HG02885 (cell line): Measurements from ENCODE around the gene SLC1A1.
A peak's percentile ranks its signal among the peaks of the same experiment; 100 is the strongest.

Experiments used
- ATAC-seq: cut with Tn5 transposase; IDR thresholded peaks from one replicate; pipeline ENCODE4 v1.9.1; 2021; ENCODE audit warnings: mild to moderate bottlenecking; ENCODE audit not compliant: unreplicated experiment, poor library complexity

Gene SLC1A1

DNA sequence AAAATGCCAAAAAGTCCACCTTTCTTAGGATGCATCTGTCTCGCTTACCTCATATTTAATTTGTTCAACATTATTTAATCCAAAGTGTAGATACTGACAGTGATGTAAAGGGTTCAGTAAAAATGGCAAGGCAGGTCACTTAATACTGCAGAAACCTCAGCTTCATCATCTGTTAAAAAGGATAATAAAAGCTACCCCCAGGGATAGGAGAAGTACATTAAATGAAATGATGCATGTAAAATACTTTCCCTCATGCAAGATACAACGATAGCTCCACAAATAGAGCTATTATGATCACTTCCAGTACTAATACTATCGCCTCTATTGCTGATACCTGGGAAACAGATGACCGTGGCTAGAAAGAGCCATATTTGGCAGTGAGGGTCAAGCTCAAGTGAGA is 82.9 kb downstream of the SLC1A1 start:
- no peak for ATAC-seq

DNA sequence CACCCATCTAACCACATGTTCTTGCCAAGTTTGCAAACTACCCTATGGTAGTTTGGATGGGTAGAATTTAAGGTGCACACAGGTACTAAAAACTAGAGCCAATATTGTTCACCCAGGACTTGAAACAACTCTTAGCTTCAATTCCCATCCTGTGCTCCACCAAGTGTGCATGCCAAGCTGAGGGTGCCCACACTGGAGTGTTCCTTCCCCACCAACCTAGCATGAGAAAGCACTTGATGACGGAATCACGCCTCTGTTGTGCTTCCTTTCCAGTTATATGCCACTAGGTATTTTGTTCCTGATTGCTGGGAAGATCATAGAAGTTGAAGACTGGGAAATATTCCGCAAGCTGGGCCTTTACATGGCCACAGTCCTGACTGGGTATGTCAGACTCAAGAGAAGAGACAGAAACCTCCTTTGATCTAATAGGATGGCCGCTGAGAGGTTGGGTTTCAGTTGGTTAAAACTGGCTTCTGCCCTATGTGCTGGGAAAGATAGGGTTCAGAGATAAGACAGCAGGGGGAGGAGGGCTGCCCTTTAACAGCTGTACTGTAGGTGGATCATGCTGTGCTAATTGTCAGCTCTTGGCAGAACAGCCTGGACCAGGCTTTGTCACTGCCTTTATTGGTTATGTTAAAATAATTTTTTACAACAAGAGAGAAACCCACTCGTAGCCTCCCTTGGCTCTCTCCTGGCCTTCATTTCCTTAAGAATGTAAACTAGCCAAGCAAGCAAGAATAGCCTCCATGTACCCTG is 83.5 kb downstream of the SLC1A1 start:
- ATAC-seq, result no peak

DNA sequence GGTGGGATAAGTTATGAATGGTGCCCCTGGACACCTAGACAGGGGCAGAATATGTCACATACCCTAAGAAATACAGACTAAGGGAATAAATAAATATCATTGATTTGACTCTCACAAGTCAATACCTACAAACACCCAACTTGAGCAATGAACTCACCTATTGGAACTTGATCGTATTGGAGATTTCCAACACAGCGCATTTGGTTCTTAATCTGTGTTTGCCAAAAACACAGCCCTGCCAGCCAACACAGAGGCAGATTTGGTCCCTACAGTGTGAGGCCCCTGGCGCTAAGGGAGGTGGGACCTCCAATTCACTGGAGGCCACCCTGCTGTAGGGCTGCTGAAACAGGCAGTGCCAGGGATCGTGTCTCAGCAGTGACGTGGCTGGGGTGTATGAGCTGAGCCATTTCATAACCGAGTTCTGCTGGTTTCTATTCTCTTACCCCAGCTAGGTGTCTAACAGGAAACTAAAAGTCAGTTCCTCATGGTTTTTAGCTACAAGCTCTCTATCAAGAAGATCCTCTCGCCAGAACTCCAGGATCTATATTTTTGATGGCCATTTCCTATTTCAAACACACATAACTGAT is 84.5 kb downstream of the SLC1A1 start:
- peak; percentile 89 for ATAC-seq

DNA sequence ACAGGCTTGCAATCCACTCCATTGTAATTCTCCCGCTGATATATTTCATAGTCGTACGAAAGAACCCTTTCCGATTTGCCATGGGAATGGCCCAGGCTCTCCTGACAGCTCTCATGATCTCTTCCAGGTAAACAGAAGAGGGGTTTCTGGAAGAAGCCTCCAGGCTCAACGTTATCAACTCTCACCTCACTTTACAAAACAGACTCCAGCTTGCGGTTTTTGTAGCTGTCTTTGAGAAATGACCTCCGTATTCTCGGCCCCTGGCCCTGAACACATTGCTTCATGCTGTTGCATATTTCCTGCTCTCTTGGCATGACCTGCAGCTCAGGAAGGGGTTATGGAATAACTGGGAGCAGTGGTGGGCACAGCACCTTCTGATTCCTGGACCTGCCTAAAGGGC is 85.7 kb downstream of the SLC1A1 start:
- ATAC-seq, result no peak

DNA sequence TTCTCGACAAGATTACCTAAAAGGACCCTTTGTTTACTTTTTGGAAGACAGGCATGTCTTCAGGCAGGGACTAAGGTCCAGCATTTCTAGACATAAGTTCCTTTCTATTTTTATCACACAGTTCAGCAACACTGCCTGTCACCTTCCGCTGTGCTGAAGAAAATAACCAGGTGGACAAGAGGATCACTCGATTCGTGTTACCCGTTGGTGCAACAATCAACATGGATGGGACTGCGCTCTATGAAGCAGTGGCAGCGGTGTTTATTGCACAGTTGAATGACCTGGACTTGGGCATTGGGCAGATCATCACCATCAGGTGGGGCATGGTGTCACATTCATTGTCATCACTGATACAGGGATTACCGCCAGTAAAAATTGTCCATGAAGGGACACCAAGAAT is 86.2 kb downstream of the SLC1A1 start:
- no peak for ATAC-seq

DNA sequence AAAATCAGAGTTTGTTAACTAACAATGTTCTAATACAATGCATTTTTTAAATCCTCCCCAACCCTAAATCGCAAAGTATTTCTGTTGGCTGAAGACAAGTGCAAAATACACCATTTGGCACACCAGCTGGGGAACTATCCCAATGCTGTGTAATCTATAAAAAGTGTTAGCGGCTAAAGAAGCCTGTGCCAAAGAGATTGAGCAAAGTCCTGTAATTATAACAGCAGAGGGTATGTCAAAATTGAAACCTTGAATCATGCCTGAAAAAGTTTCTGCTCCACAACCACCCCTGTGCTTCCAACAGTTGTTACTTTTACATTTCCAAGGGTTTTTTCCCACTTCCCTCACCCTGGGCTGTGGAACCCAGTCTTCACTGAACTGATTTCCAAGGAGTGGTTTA is 88.7 kb downstream of the SLC1A1 start:
- no peak for ATAC-seq

DNA sequence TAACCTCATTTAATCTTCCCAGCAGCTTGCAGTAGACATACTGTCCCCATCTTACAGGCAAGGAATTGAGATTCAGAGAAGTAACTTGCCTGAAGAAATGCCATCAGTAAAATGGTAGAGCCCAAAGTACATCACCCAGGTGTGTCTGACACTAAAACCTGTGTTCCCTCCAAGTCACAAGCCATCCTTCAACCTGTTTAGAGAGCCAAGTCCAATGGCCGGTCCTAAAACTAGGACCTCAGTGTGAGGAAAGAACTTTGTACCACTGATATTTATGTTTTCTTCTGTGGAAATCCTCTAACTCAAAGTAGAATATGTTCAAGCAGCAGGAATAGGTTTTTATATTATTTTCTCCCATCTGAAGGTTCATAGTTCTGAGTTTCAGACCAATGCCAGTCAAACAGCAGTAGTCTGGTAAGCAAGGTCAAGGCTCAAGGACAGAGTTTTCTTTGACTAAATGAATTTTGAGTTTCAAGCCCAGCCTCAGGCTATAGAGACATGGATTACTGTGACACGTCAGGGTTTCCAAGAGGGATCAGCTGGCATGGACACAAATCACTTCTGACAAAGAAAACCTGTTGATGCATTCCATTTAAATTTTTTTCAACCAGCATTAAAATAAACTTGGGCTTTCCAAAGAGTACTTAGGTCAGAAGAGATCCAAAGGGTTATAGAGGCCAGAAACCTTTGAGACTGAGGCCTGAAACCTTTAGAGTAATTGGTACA is 90.9 kb downstream of the SLC1A1 start:
- ATAC-seq, result no peak

DNA sequence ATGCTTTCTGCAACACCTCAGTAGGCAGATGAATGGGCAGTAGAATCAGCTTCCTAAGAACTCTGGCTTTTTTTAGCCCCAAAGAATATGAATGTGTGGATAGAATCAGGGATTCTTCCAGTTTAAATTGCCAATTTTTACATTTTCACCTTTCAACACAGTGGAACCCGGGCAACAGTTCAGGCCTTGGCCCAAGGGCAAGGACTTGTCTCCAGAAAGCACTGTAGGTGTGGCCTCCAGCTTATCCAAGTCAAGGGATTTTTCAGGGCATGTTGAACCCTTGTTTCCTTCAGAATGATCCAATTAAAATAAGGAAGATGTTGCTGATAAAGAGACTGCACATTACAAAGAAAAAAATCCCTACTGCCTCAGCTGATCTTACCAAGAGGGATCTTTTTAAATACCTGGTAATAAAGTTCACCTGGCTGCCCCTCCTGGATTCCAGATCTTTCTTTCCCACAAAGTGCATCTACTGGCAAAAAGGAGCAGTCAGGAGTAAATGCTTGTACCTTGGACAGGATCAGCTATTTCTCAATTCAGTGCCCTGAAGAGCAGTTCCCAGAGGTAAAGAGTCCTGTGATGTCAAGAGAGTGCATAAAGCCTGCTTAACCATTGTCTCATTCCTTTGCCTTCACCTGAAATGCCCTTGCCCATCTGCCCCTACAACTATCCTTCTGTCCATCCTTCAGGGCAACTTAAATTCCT is 91.7 kb downstream of the SLC1A1 start:
- no peak for ATAC-seq

DNA sequence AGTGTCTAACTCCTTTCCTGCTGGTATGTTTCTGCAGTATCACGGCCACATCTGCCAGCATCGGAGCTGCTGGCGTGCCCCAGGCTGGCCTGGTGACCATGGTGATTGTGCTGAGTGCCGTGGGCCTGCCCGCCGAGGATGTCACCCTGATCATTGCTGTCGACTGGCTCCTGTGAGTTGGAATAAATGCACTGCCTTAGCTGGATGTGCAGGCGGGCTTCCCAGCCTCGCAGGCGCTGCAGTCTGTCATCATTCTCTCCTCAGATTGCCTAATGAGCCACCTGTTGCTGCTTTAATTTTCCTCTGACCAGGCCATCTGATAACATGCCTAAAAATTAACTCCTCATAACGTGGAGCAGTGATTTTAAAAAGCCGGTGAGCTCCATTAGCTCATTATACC is 92.7 kb downstream of the SLC1A1 start:
- no peak for ATAC-seq

DNA sequence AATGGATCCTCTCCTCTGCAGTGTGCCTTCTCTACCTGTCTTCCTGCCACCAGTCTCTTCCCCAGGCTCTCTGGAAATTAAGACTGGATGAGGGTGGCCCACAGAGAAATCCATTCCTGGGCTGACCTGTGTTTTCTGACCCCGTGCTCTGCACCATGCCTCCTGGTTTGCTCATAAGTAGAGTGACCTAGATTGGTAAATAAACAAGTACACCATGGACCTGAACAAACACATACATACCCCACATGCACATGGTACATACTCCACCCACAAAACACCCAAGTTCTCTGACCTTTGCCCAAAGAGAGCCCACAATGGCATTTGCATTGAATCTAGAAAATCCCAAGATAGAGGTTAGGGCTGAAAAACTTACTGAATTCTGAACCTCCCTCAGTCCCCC is 94.4 kb downstream of the SLC1A1 start:
- ATAC-seq, result no peak

DNA sequence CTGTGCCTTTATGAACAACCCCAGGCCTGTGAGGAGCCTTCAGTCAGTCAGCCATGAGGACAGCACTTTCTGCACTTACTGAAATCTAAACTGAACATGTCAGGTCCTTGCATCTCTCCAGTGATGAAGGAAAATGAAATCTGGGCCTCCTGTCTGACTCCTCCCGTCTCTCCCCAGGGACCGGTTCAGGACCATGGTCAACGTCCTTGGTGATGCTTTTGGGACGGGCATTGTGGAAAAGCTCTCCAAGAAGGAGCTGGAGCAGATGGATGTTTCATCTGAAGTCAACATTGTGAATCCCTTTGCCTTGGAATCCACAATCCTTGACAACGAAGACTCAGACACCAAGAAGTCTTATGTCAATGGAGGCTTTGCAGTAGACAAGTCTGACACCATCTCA is 94.9 kb downstream of the SLC1A1 start:
- no peak for ATAC-seq

DNA sequence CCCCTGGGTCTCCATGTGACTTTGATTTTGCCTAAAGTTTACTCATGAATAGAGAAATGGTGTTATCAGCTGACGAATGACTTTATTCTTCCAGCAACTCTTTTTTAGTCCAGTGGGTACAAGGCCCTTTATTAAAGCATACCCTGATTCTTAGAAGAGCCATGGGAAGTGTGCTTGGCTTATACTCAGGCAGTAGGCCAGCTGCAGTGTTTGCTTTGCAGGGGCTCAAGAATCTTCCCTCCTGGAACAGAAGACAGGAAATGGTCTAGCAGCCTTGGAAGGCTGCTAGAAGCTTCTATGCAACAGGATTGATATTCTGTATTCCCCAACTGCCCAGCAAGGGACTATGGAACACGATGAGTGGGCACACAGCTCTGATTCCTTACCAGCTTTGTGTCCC is 98.5 kb downstream of the SLC1A1 start:
- ATAC-seq, result no peak

DNA sequence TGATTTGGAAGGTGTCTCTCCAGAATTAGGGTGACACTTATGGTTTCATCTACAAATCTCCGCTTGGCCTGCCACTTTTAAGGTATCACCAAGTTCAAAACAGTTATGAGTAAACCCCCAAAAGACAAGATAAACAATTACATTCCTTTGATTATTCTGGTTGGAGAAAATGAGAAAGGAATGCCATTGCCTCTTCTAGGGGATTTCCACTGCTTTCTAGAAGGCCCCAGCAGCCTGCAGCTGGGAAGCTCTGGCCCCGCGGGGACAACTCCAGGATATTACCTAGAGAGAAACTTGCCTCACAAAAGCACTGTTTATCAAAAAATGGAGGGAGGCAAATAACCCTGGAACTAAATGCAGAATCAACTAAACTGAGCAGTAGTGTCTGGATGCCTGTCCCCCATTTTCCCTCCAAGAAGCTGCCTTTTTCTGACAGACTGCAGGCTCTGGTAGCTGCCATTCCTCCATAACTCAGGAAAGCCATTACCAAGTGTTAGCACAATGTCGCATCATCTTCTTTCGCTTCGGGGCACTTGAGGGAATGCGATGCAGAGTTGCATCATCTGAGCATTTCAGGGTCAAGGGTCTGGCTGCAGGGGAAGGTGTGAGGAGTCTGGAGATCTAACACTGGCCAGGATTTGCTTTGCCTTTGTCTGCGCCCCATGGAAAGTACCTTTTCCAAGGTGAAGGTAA is 100.3 kb downstream of the SLC1A1 start:
- ATAC-seq, result no peak

DNA sequence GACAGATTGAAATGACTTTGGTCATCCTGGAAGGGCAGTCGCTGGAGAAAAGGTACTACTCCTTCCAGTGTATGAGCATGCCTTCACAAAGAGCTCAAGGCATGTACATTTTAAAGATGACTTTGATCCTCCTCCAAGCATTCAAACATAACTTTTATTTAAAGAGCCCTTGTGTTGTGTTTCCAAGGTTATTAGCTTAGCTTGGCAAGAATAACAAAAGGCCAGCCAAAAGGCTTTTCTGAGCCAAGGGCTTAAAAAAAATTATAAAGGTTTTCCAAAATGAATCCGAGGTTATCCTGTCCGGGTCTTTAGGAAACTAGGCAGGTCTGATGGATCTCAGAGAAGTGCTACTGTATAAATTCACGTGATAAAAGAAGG is 100.8 kb downstream of the SLC1A1 start:
- no peak for ATAC-seq

DNA sequence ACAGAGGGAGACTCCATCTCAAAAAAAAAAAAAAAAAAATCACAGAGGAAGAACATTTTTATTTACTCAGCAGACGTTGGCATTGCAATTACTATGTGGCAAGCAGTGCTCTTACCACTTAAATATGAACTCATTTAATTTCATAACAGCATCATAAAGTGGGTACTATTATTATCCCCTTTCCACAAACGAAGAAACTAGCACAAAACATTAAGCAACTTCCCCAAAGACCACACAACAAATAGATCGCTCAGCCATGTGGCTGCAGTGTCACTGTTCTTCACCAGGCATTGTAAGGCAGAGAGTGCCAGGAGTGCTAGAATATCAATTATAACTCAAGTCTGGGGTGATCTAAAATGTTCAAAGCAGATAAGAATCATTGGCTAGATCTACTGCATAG is 102.0 kb downstream of the SLC1A1 start:
- ATAC-seq, result no peak

DNA sequence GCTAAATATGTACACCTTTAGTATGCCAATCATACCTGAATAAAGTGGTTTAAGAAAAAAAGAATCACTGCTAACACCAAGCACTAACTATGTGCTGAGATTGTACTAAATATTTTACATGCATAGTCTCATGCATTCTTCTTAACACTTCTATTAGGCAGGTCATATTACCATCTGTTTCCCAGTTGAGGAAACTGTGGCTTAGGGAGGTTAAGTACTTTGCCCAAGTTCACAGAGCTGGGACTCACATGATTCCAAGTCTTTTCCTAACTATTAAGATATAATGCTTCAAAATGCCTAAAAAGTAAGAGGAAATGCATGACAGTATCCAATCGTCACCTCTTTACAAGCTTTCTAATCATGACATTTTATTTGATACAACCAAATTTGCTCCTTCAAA is 102.6 kb downstream of the SLC1A1 start:
- ATAC-seq, result no peak

DNA sequence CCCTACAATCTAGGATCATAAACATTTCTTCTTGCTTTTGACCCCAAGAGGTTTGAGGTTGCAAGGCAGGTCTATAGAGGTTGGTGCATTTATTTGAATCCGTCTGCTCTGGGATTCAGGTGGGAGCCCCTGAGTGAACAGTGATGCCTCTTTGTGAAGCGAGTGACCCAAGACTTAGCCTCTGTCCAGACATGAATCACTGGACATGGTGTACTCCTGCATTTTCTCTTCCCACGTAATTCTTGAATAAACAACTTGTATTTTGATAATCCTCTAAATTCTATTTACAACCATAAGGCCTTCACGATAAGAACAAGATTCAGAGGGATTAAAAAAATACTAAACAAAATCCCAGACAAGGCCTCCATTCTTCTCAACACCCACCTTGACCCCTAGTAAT is 104.3 kb downstream of the SLC1A1 start:
- ATAC-seq, result no peak

DNA sequence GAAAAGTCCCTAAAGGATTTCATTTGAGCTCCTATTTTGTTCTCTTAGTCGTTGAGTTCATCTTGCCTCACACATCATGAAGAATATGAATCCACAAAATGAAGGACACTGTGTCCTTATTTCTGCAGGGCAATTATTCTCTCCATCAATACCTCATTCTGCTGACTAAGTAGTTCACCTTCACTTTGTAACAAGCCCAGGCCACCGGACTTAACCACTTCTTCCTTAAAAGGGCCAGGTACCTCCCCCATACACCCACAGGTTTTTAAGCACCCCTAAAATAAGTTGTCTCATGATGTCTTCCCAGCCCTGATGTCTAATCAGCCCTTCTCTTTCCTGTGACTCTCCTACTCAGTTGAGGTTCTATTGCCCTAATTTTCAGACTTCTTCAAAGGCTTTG is 104.7 kb downstream of the SLC1A1 start:
- peak; percentile 71 for ATAC-seq

DNA sequence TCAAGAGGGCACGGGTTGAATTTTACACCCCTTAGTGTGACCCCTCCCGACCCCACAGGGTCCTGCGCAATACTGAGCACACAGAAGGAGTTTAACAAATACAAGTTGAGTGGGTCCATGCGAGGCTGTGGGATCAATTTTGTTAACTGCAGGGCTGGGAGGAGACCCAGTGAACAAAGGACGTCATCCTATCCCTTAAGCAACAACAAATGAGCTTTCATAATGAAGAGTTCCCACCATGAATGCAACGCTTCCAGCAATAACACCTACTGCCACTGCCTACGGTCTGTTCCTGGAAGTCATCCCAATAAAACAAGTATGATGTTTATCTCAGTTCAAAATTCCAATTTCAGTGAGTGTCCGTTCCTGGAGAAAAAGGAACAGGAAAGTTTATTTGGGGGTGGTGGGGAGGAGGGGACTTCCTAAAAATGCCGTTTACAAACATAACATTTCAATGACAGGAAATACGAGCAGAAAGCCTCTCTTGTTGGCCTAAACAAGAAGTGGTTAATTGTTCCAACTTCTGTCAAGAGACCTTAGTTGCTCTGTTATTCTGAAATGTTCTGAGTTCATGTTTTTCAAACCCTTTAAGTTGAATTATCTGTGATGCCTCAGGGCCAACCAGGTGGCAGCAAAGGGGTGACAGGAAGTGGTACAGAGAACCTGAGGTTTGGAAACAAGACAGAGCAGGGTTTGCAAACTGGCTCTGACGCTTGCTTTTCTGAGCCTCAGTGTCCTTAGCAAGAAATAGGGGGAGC is 106.1 kb downstream of the SLC1A1 start:
- no peak for ATAC-seq

DNA sequence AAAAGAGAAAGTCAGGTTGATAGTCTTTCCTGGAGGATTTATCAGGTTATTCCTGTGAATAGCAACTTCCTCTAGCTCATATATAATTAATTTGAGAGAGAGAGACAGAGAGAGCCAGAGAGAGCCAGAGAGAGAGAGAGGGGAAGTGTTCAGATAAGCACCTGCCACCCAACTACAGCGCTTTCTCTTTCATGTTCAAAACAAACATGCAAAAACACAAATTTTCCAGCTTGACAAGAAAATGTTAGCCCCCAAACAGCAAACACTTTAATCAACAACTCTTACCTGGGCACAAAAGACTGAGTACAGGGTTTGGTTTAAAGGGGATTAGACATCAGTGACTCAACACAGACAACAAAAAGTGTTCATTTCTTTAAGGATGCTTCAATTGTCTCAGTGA is 110.1 kb downstream of the SLC1A1 start:
- no peak for ATAC-seq
